PC-9 (cell line): ENCODE data around the gene PGAP6. TPM values are rescaled to one million over a fixed set of nuclear protein-coding genes. Genes with fewer than 3 reads are reported as not detected.
A peak's percentile ranks its signal among the peaks of the same experiment; 100 is the strongest.

Experiments used
- Bru-seq: library from RNA; stranded (reverse); fragments of 400-500 nt; gene quantifications from one replicate; lab custom pipeline; 2021; lab: Mats Ljungman, UMichigan
- BruChase-seq, 2 experiments: library from RNA; stranded (reverse); fragments of 400-500 nt; gene quantifications; one replicate each; lab custom pipeline; 2021; lab: Mats Ljungman, UMichigan
- BruUV-seq: library from RNA; stranded (reverse); fragments of 400-500 nt; replicated peaks from 2 replicates; lab custom pipeline; 2021; lab: Mats Ljungman, UMichigan
- CTCF ChIA-PET: fragments of 300-600 bp; sonication (Branson Sonifier 250); formaldehyde crosslinking; loops from one replicate; lab custom pipeline; 2022; ENCODE audit warnings: antibody characterized with exemption; lab: Charles Lee
- POLR2A ChIA-PET: fragments of 300-600 bp; sonication (Branson Sonifier 250); formaldehyde crosslinking; loops from one replicate; lab custom pipeline; 2022; ENCODE audit warnings: antibody characterized with exemption; ENCODE audit not compliant: unreplicated experiment; lab: Charles Lee
- DNase-seq, 2 experiments: peaks; one replicate each; pipeline versions ENCODE4 v3.0.0 to v3.0.0-alpha.2; 2015 to 2022; ENCODE audit warnings: mixed read lengths in 1 of 2
- H2AFZ ChIP-seq: fragments of 200-600 bp; sonication (generic); 2 replicates; pipeline ENCODE4 v1.8.1; 2017; ENCODE audit warnings: antibody characterized with exemption
- H3F3A ChIP-seq: fragments of 200-600 bp; sonication (generic); 2 replicates; pipeline ENCODE4 v1.8.1; 2017; ENCODE audit warnings: antibody characterized with exemption, mild to moderate bottlenecking, low read depth; ENCODE audit not compliant: insufficient read depth
- H3K27ac ChIP-seq: fragments of 200-600 bp; sonication (generic); 2 replicates; pipeline ENCODE4 v1.6.1; 2016; ENCODE audit warnings: mixed run types
- H3K27me3 ChIP-seq: fragments of 200-600 bp; sonication (generic); 2 replicates; pipeline ENCODE4 v1.6.1; 2016; ENCODE audit warnings: low read depth, mixed run types; ENCODE audit not compliant: insufficient read depth
- H3K36me3 ChIP-seq: fragments of 200-600 bp; sonication (generic); 2 replicates; pipeline ENCODE4 v1.6.1; 2016; ENCODE audit warnings: low read depth, mixed run types
- H3K4me1 ChIP-seq: fragments of 200-600 bp; sonication (generic); replicated peaks from 2 replicates; pipeline ENCODE4 v1.6.1; 2016; ENCODE audit warnings: mixed run types; ENCODE audit not compliant: insufficient read depth
- H3K4me2 ChIP-seq: fragments of 200-600 bp; sonication (generic); 2 replicates; pipeline ENCODE4 v1.6.1; 2017; ENCODE audit warnings: mixed run types
- H3K4me3 ChIP-seq: fragments of 200-600 bp; sonication (generic); 2 replicates; pipeline ENCODE4 v1.6.1; 2016; ENCODE audit warnings: mixed run types
- H3K79me2 ChIP-seq: fragments of 200-600 bp; sonication (generic); 2 replicates; pipeline ENCODE4 v1.6.1; 2017; ENCODE audit warnings: low read depth, mixed run types
- H3K9me2 ChIP-seq: fragments of 200-600 bp; sonication (generic); 2 replicates; pipeline ENCODE4 v1.8.1; 2017; ENCODE audit warnings: mild to moderate bottlenecking; ENCODE audit not compliant: insufficient read depth
- H3K9me3 ChIP-seq: fragments of 200-600 bp; sonication (generic); 2 replicates; pipeline ENCODE4 v1.8.1; 2016; ENCODE audit warnings: low read depth; ENCODE audit not compliant: insufficient read depth
- H4K20me1 ChIP-seq: fragments of 200-600 bp; sonication (generic); 2 replicates; pipeline ENCODE4 v1.8.1; 2017; ENCODE audit not compliant: insufficient read depth
- EZH2 ChIP-seq: fragments of 200-600 bp; sonication (generic); IDR thresholded peaks from 2 replicates; pipeline ENCODE4 v1.8.0; 2017; ENCODE audit warnings: antibody characterized with exemption, low read depth
- intact Hi-C: fragments of 100-400 bp; cut with micrococcal nuclease; formaldehyde crosslinking; loops from one replicate; pipeline ENCODE4 v1.10.0; 2022; ENCODE audit not compliant: unreplicated experiment
- long read RNA-seq: library from polyadenylated mRNA; stranded (forward); transcript quantifications from one replicate; pipeline ENCODE4 v2.0.0, GENCODE V29; 2022
- total RNA-seq: library from RNA; stranded (reverse); gene quantifications from 2 replicates; pipeline ENCODE4 v1.2.3, GENCODE V29; 2021
- TF ChIP-seq, protein P1 (sequence below): fragments of 200-600 bp; sonication (generic); conservative IDR thresholded peaks from 2 replicates; pipeline ENCODE4 v1.6.1; 2017; ENCODE audit warnings: mixed run types, antibody characterized with exemption, mild to moderate bottlenecking, moderate library complexity

The PGAP6 gene, protein sequence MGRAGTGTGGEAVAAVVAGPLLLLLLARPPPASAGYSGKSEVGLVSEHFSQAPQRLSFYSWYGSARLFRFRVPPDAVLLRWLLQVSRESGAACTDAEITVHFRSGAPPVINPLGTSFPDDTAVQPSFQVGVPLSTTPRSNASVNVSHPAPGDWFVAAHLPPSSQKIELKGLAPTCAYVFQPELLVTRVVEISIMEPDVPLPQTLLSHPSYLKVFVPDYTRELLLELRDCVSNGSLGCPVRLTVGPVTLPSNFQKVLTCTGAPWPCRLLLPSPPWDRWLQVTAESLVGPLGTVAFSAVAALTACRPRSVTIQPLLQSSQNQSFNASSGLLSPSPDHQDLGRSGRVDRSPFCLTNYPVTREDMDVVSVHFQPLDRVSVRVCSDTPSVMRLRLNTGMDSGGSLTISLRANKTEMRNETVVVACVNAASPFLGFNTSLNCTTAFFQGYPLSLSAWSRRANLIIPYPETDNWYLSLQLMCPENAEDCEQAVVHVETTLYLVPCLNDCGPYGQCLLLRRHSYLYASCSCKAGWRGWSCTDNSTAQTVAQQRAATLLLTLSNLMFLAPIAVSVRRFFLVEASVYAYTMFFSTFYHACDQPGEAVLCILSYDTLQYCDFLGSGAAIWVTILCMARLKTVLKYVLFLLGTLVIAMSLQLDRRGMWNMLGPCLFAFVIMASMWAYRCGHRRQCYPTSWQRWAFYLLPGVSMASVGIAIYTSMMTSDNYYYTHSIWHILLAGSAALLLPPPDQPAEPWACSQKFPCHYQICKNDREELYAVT
- total RNA-seq, result 41.4 and 45.6 TPM in 2 replicates
- percentile 39 among the genes with signal in this experiment for Bru-seq, nascent RNA
- BruChase-seq, experiment 1, labeled RNA remaining after a 2-hour chase, result percentile 53 among the genes with signal in this experiment
- BruChase-seq, experiment 2, labeled RNA remaining after a 6-hour chase, result percentile 78 among the genes with signal in this experiment
- long read RNA-seq, transcript TMEM8A-204 (13 exons, 3,691 nt), result major isoform, 56 of 82 reads
- long read RNA-seq, partial matches to known transcripts, result 12 of 82 reads
- long read RNA-seq, other reads (novel, unspliced or antisense), result 14 of 82 reads

DNA sequence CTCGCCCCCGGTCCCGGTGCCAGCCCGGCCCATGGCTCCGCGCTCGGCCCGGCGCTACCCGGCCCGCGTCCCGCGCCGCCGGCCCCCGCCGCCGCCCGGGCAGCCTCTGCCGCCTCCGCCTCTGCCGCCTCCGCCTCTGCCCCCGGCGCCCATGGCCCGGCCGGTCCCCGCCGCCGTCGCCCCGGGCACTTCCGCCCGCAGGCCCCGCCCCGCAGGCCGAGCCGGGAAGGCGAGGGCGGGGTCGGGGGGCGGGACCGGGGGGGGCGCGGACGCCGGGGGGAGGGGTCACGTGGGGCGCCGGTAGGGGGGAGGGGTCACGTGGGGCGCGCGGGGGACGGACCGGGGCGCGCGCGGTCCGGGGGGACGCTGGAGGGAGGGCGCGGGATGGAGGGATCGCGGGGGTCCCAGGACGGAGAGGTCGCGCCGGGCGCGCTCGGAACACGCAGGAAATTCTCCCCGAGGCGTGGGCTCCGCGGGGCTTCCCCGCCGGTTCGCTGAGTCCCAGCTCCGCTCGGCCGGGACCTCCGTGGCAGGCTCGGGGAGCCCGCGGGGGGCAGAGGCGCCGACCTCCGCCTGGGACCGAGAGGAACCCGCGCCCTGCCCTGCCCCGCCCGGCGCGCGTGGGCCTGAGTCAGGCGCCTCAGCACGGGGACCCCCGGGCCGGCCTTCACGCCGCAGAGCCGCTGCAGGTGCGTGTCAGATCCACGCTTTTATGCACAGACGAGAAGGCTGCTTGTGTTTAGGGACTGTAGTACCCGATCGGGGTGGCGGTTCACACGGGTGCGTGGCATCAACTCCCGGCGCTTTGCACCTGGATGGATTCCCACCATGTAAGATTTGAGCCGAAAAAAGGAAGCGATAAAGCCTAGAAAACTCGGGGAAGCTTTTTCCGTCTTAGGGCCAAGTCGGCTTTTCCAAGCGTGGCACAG, at the start of gene PGAP6:
Gene PGAP6 (minus strand): TSS at position 190 of the 929 bp plus-strand sequence. CDS start 157 bp downstream, at position 33.
- Histone ChIP-seq H3K4me1 (no peaks in the 10 kb centered on the region), H3K27ac (no peak within 1 kb of the TSS), H3K4me3 (peak within 1 kb of the TSS; percentile 67), H3K27me3 (no peaks in the 10 kb centered on the region), H3K4me2 (peak within 1 kb of the TSS; percentile 86), H2AFZ (peak within 1 kb of the TSS; percentile 79), H3K79me2 (no peaks in the 10 kb centered on the region), H3F3A (peaks cover 26% of the 10 kb centered on the region; the same call in 1 of the 2 replicates), H3K9me2 (no peaks in the 10 kb centered on the region), H4K20me1 (no peaks in the 10 kb centered on the region), H3K9me3 (no peaks in the 10 kb centered on the region), H3K36me3 (no peaks in the 10 kb centered on the region)
- CTCF ChIA-PET, result interaction anchor here (0.6 to 1.0 kb wide), 4 partner anchors 11 to 406 kb away, joined by 3 to 13 read pairs (median 8); partner anchors contain the start of genes CHTF18, MRPL28 and RPUSD1
- intact Hi-C loops, result loop anchor here (10.0 kb wide), 1 partner anchor 263 kb away; the partner anchor contains the start of genes MCRIP2 and WDR90
- POLR2A ChIA-PET, result interaction anchor here (0.6 to 0.8 kb wide), 4 partner anchors 10 to 188 kb away, joined by 4 to 20 read pairs (median 6); partner anchors contain the start of gene PIGQ
- TF ChIP-seq EZH2, result no peak
- TF ChIP-seq, protein P1, sequence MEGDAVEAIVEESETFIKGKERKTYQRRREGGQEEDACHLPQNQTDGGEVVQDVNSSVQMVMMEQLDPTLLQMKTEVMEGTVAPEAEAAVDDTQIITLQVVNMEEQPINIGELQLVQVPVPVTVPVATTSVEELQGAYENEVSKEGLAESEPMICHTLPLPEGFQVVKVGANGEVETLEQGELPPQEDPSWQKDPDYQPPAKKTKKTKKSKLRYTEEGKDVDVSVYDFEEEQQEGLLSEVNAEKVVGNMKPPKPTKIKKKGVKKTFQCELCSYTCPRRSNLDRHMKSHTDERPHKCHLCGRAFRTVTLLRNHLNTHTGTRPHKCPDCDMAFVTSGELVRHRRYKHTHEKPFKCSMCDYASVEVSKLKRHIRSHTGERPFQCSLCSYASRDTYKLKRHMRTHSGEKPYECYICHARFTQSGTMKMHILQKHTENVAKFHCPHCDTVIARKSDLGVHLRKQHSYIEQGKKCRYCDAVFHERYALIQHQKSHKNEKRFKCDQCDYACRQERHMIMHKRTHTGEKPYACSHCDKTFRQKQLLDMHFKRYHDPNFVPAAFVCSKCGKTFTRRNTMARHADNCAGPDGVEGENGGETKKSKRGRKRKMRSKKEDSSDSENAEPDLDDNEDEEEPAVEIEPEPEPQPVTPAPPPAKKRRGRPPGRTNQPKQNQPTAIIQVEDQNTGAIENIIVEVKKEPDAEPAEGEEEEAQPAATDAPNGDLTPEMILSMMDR, result no peak
- peak in 1 of 2 experiments; percentile 81 for DNase-seq
- BruUV-seq, result no TSS peak

GRCh38 chr16:430904-431303, 49.1 kb upstream of the PGAP6 start:
- H3K27me3 ChIP-seq, result no peaks in the 10 kb centered on the region
- H3K27ac ChIP-seq, result no peak overlapping the region
- TF ChIP-seq EZH2, result no peak
- TF ChIP-seq, protein P1, result no peak
- peaks cover 11% of the 10 kb centered on the region for H3K4me1 ChIP-seq
- POLR2A ChIA-PET, result no interaction called here
- H3K4me3 ChIP-seq, result no peak overlapping the region
- no peaks in the 10 kb centered on the region for H3K9me3 ChIP-seq
- no peaks in the 10 kb centered on the region for H3K9me2 ChIP-seq
- H3K79me2 ChIP-seq, result peaks cover 10% of the 10 kb centered on the region
- intact Hi-C loops, result no loop called here
- no peak for DNase-seq
- BruUV-seq, result no TSS peak
- 0 out of 2 replicates have a peak, but pooled peaks cover 5% of the 10 kb centered on the region for H3F3A ChIP-seq
- no peaks in the 10 kb centered on the region; the same call in 1 of the 2 replicates for H4K20me1 ChIP-seq
- CTCF ChIA-PET, result no interaction called here
- no peak overlapping the region for H2AFZ ChIP-seq
- H3K36me3 ChIP-seq, result no peaks in the 10 kb centered on the region
- no peak overlapping the region for H3K4me2 ChIP-seq
